Stimulated activated CD4-positive, alpha-beta T cell treated with anti-CD3 and anti-CD28 coated beads, Interleukin-2, amount 100 ng/mL, for 24 hours (primary cell): ENCODE results near the gene MRPL47.

Source experiments
- DNase-seq, 2 donors: peaks; one replicate each; pipeline ENCODE4 v3.0.0-alpha.2; 2020

Gene MRPL47

DNA sequence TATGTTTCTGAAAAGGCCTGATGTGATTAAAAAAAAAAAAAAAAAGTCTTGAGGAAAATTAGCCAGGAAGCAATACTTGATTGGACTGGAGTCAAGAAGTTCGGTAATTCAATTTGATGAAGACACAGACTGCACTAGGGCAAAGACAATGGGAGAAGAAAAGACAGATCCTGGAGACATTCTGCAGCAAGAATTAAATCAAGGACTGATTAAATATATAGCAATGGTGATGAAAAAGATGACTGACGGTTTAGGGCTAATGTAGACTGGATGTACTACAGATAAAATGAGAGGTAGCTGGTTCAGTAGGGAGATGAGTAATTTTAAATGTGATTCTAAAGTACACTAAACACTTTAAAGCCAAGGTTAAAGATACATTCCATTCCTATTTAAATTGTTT is 13.8 kb downstream of the MRPL47 start:
- DNase-seq: no peak

DNA sequence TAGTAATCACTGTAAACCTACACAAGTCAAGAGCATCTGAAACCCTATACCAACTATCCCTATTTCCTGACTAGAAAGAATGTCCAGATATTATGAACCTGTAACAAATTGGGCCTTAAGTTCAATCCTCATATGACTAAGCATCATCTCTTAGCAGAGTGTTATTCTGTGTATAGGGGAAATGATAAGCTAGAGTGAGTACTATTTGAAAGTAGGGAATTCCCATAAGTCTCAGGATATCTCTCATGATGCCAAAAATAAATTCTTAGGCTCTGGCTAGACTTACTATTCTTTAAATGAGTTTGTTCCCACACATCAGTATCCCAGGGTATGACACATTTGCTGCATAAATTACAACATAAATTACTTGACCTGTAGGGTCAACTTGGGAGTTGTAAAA is 15.3 kb downstream of the MRPL47 start:
- no peak for DNase-seq

DNA sequence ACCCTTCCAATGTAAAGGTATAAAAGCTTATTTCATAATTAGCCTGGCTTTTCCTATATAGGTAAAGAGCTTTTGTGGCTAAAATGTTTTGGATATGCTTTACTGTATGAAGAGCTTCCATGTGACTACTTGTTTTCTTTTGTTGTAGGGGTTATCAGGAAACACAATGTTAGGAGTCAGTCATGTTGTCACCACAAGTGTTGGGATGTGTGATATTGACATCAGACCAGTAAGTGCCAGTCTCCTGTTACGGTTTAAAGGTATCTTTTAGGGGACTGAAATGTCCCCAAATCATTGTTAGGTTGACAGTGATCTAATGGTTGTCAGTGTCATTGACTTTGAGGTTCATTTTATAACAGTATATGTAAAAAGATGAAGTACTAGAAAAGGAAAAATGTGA is 23.4 kb downstream of the MRPL47 start:
- DNase-seq: no peak

DNA sequence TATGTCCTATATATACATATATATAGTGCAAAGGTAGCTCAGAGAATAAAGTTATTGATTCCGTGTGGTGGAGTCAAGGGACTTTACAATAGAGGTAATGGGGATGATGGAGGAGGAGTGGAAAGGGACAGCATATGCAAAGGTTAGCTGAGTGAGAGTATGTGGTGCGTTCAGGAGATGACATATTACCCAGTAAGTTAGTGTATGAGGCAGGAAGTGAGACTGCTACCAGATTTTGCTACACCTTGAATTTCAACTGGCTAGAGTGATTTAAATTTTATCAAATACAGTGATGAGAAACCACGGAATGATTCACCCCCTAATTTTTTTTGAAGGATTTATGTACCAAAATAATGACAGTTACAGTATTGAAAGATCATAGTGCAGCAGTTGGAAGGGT is 38.9 kb downstream of the MRPL47 start:
- no peak for DNase-seq

DNA sequence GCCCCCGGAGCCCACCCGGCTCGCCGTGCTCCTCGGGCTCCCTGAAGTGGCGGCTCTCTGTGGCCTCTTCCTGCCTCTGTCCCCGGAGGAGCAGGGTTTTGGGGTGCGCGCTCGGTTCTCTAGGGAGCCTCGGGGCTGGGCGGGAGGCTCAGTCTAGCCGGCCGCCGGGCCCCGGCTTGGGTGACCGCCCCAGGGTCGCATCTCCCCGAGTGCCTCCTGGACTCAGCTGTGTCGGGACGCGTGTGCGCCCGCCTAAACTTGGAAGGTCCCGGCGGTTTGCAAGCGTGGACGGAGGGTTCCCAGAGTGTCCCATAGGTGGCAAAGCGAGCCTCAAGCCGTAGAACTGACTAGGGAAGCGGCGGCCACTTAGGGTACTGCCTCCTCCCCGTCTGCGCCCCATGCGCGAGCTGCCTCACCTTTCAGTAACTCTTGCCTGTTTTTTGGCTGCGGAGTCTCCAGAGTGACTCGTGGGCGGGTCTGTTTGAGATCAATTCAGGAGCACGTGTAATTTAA is 41.1 kb downstream of the MRPL47 start:
- DNase-seq: peak; percentile 74 to 75

DNA sequence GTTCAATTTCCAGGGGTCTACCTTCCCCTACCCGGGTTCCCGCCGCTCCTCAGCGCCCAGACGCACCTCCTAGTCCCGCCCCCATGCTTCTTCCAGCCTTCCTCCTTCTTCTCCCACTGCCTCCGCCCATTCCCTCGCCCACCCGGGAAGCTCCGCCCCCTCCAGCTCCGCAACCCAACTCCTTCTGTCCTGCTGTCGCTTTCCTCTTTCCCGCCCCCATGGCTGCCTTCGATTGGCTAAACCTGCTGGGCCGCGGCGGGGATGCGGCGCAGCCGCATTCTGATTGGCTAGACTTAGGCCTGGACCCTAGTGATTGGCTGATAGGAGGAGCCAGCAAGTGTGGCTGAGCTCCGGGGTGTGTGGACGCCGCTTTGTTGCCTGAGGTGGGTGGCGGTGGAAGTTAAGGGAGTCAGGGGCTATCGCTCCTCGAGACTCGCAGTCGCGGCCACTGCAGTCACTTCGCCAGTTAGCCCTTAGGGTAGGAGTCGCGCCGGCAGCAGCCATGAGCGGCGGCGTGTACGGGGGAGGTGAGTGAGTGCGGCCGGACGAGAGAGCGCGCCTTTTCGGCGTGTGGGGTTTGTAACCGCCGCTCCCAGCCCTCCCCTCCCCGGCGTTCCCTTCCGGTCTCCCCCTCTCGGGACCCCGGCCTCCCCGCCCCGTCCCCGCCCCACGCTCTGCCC is 41.7 kb downstream of the MRPL47 start, which contains the start of gene ACTL6A:
ACTL6A (plus strand) TSS at position 336 of the 680 bp plus-strand sequence; CDS start at position 503, 167 bp downstream.
- DNase-seq: peak; percentile 99 to 100

DNA sequence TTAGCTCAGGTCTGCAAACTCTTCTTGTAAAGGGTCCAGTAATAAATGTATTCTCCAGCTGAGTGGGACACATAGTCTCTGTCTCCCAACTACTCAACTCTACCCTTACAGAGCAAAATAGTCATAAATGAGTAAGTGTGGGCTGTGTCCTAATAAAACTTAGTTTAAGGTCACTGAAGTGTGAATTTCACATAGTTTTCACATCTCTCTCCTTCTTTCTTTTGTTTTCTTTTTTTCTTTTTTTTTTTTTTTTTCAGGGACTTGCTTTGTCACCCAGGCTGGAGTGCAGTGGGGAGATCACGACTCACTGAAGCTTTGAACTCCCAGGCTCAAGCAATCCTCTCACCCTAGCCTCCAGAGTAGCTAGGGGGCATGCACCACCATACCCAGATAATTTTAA is 43.6 kb downstream of the MRPL47 start:
- DNase-seq: no peak

DNA sequence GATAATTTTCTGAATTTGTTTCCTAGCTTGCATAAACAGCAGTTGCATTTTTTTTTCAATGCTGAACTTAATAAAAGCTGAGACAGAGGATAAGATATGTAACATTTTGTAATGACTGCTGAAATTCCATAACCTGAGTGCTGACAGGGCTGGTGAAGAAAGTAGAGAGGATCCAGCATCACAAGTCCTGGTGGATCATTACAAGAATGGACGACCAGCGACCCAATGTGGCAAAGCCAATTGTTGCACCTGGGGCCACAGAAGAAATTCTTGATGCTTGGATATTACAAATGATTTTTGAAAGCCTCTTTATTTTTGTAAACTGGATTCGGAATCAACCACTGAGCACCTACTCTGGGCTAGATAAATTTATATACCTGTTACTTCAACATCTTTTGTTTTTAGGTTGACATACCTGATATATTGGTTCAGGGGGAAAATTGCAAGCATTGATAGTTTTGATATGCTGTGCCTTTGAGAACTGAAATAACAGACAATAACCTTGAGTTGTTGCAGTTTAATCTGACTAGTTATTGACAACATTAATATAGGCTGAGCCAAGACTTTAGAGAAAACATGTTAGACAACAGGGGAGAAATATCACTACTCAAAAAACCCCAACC is 45.6 kb downstream of the MRPL47 start:
- peak; percentile 48 to 53 for DNase-seq

DNA sequence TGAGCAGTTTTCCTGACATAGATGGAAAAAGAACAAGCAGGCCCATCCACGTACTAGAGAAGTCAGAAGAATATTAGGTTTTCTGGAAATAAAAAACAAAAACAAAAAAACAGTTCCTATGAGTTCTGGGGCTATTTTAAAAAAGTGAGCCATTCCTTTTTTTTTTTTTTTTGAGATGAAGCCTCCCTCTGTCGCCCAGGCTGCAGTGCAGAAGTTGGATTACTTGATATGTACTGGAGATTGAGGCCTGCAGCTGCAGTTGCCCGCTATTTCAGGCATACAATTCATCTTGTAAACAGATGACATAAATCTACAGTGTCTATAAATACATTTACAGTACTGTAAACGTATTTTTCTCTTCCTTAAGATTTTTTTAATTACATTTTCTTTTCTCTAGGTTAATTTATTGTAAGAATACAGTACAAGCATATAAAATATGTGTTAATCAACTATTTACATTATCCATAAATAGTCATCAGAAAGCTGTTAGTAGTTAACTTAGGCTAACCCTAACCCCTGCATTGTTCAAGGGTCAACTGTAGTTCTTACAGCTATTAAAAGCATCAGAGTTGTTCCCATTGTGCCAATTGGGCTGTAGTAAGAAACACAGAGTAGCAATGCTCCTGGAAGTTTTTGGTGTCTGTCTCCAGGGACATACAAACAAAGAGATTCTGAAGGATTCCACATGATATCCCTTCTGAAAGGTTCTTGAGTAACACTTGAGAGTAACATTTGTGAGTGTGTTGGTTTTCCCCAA is 52.9 kb downstream of the MRPL47 start:
- no peak for DNase-seq

DNA sequence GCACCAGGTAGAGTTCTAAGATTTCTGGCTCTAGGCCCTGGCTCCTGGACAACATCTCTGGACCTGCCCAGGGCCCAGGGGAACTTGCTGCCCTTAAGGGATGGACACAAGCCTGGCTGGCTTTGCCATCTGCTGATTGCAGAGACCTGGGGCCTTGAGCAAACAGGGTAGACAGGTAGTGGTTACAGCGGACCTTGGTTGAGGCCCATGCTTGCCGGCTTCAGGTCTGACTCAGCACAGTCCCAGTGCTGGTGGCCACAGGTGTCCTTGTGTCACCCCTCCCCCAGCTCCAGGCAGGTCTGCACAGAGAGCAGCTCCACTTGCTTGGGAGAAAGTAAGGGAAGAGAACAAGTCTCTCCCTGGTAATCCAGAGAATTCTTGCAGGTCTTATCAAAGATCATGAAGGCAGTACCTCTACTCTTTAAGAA is 57.6 kb downstream of the MRPL47 start:
- DNase-seq: no peak

DNA sequence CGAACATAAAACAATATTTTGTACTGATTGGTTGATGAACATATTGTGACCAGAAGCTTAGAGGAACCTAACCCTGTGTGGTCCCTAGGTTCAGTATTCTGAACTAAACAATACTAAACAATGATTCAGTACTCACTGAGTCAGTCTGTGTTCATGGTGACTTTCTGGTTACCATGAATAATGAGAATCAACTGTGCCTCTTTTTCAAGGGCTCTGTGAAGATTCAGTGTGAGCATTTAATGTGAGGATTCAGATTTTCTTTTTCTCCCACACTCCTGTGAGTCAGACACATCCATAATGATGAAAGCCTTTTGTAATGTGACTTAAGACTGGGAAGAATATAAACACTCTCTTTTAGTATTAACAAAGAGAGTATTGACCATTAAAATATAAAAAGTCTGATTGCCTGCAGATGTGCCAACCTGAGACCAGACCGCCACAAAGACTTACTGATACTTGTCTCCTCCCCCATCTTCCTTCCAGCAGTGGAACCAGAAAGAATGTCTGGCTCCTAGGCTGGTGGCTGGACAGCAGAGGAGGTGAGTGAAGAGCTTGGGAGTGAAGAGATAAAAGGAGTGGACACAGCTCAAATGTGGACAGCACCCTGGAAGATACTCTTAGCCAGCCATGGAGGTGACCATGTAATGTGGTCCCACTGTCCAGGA is 59.3 kb downstream of the MRPL47 start:
- no peak for DNase-seq

DNA sequence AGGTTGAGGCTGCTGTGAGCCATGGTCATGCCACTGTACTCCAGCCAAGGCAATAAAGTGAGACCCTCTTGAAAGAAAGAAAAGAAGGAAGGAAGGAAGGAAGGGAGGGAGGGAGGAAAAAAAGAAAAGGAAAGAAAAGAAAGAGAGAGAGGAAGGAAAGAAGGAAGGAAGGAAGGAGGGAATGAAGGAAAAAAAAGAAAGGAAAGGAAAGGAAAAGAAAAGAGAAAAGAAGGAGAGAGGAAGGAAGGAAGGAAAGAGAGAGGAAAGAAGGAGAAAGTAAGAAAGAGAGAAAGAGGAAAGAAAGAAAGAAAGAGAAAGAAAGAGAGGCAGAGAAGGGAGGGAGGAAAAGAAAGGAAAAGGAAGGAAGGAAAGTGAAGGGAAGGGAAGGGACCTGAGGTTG is 62.1 kb downstream of the MRPL47 start:
- DNase-seq: no peak

DNA sequence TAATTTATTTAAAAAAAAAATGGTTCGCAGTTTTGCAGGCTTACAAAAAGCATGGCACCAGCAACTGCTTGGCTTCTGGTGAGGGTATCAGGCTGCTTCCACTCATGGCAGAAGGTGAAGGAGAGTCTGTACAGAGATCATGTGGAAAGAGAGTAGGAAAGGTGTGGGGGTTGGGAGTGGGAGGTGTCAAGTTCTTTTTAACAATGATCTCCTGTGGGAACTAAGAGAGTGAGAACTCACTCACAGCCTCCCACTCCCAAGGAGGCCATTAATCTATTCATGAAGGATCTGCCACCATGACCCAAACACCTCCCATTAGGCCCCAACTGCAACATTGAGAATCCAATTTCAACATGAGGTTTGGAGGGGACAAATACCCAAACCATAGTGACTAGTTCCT is 62.8 kb downstream of the MRPL47 start:
- no peak for DNase-seq

DNA sequence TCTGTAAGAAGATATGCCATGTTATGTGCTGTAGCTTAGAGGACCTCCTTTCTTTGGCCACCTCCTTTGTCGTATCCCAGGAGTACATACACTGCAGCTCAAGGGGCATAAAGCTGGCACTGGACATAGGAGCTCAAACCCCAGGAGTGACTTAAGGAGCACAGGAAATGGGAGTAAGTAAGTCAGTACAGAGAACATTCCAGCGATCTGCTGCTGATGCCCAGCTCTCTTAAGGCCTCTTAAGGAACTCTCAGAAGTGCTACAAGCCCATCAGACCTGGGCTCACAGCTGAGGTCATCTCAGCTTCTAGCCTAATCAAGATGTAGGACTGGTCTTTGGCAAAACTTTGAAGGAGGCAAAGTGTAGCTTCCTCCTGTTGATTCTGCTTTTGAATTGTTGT is 63.3 kb downstream of the MRPL47 start:
- DNase-seq: no peak
